ENCODE results near the gene CDKAL1. TPM values are rescaled to one million over a fixed set of nuclear protein-coding genes. Genes with fewer than 3 reads are reported as not detected.

The CDKAL1 gene
- total RNA-seq, 4 donors from 2014 or later: 11.8 to 21.4 (median 13.8) TPM

DNA sequence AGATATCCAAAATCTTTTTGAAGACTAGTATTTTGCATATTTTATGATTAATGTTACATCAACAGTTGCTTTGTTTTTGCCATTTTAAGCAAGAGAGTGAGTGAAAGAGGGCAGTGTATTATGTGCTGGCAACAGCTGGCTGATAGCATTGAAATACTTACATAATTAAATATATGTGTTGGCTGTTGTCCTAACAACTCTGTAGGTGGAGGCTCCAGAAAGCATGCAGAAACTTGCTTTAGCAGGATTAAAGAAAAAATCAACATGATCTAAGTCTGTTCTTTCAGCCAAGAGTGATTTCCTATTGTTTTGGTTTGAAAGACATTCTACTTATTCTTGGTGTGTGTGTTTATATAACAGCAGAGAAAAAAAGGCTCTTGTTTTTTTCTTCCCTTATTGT, 127.5 kb downstream of the CDKAL1 start:
- TF ChIP-seq, protein P1, sequence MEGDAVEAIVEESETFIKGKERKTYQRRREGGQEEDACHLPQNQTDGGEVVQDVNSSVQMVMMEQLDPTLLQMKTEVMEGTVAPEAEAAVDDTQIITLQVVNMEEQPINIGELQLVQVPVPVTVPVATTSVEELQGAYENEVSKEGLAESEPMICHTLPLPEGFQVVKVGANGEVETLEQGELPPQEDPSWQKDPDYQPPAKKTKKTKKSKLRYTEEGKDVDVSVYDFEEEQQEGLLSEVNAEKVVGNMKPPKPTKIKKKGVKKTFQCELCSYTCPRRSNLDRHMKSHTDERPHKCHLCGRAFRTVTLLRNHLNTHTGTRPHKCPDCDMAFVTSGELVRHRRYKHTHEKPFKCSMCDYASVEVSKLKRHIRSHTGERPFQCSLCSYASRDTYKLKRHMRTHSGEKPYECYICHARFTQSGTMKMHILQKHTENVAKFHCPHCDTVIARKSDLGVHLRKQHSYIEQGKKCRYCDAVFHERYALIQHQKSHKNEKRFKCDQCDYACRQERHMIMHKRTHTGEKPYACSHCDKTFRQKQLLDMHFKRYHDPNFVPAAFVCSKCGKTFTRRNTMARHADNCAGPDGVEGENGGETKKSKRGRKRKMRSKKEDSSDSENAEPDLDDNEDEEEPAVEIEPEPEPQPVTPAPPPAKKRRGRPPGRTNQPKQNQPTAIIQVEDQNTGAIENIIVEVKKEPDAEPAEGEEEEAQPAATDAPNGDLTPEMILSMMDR (IDR thresholded peaks at IDR 0.05): no peak
- ATAC-seq (ENCODE audit: low FRiP score): no peak
- DNase-seq (ENCODE audit: low spot score): no peak

DNA sequence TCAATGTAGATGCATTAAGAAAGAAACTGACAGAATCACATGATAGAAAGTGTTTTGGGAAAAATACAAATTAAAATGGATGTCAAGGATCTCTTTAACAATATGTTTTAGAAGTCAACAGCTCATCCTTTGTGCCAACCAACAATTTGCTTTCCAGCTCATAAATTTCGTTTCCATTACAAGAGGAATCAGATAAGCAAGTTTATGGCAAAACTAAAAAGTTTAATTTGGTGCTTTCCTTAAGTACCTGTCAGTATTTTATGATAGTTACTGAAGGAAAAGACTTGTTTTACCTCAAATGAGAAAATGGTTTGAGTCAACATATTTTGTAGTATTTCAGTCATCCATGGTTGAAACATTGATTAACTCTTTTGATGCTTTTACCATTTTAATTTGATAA, 130.0 kb downstream of the CDKAL1 start:
- DNase-seq (ENCODE audit: low spot score) (no peak), ATAC-seq (ENCODE audit: low FRiP score) (no peak)
- TF ChIP-seq, protein P1 (IDR thresholded peaks at IDR 0.05): no peak

DNA sequence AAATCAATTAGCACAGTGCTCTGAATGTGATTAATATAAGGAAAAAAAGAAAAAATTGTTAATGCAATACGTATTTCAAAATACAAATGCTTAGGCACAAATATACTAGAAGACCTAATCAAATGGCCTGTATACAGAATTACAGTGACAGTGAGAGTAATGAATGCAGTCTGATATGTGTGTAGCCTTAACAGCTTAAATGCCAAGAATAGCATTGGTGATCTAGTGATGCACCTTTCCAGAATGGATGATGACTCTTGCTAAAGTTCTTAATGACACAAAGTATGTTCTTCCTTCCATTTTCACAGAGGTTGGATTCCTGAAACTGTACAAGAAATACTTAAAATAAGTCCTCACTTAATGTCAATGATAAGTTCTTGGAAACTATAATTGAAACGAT, 131.0 kb downstream of the CDKAL1 start:
- DNase-seq (ENCODE audit: low spot score): no peak
- TF ChIP-seq, protein P1 (IDR thresholded peaks at IDR 0.05): no peak

DNA sequence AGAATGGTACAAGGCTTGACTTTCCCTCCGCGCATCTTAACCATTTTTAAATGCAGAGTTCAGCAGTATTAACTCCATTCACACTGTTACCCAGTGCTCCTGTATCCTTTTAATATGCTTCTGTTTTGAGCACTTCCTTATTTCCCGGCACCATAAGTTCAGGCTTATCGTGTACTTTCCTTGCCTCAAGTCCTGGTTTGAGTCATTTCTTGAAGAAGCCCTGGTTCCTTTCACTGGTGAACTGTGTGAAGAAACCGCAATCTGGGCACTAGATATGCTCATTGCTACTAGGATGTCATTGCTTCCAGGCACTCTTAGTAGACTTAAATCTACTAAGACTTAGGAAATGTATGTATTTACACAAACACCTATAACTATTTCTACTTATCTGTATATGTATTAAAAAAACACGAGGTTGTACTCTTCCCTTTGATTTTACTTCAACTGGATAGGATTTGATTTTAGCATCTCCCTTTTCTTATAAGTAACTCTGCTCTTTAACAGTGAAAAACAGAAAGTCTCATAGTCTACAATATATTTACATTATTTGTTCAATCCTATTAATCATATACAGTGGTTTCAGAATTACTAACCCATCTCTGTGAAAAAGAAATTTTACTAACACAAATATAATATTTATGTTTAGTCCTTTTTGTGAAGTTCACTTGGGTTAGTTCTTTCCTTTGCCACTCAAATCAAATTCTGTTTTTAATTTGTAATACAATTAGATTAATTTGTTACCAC, 135.5 kb downstream of the CDKAL1 start:
- DNase-seq (ENCODE audit: low spot score) (no peak), ATAC-seq (ENCODE audit: low FRiP score) (no peak)
- TF ChIP-seq, protein P1 (IDR thresholded peaks at IDR 0.05): no peak

More for the DNA sequence above, 131.0 kb downstream of the CDKAL1 start:
- no peak for ATAC-seq (ENCODE audit: low FRiP score)

DNA sequence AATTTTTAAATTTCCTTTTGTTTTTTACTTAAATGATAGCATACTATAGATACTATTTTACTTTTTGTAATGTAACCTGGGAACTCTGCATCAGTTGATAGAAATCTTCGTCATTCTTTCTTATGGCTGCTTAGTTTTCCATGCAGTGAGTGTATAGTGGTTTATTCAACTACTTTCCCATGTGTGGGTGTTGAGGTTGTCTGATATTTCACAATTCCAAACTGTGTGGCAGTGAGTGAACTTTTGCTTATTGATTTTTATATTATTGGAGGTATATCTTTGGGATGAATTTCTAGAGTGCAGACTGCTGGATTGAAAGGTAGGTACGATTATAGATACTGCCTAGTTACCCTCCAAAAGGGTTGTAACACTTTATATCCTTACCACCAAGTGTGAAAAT, 136.5 kb downstream of the CDKAL1 start:
- DNase-seq (ENCODE audit: low spot score) (no peak), ATAC-seq (ENCODE audit: low FRiP score) (no peak)
- TF ChIP-seq, protein P1 (IDR thresholded peaks at IDR 0.05): no peak

DNA sequence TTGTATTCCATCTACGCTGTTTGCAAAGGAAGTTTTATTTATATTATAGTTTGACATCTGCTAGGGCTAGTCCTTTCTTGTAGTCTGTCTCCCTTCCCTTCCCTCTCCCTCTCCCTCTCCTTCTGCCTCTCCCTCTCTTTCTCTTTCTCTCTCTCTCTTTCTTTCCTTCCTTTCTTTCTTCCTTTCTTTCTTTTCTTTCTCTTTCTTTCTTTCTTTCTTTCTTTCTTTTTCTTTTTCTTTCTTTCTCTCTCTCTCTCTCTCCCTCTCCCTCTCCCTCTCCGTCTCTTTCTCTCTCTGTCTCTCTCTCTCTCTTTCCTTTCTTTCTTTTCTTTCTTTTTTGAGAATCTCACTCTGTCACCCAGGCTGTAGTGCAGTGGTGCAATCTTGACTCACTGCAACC, 137.8 kb downstream of the CDKAL1 start:
- no peak for ATAC-seq (ENCODE audit: low FRiP score)
- TF ChIP-seq, protein P1 (IDR thresholded peaks at IDR 0.05): no peak
- no peak for DNase-seq (ENCODE audit: low spot score)

DNA sequence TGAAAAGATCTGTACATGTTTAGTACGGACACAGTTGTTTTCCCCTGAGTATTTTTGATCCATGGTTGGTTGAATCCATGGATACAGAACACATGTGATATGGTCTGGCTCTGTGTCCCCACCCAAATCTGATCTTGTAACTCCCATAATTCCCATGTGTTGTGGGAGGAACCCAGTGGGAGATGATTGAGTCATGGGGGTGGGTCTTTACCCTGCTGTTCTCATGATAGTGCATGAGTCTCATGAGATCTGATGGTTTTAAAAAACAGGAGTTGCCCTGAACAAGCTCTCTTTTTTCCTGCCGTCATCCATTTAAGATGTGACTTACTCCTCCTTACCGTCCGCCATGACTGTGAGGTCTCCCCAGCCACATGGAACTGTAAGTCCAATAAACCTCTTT, 139.2 kb downstream of the CDKAL1 start:
- ATAC-seq (ENCODE audit: low FRiP score): no peak
- DNase-seq (ENCODE audit: low spot score): no peak
- TF ChIP-seq, protein P1 (IDR thresholded peaks at IDR 0.05): no peak

Measured in omental fat pad (tissue), 4 donors.